ENCODE results near the gene SLCO4A1.

DNA sequence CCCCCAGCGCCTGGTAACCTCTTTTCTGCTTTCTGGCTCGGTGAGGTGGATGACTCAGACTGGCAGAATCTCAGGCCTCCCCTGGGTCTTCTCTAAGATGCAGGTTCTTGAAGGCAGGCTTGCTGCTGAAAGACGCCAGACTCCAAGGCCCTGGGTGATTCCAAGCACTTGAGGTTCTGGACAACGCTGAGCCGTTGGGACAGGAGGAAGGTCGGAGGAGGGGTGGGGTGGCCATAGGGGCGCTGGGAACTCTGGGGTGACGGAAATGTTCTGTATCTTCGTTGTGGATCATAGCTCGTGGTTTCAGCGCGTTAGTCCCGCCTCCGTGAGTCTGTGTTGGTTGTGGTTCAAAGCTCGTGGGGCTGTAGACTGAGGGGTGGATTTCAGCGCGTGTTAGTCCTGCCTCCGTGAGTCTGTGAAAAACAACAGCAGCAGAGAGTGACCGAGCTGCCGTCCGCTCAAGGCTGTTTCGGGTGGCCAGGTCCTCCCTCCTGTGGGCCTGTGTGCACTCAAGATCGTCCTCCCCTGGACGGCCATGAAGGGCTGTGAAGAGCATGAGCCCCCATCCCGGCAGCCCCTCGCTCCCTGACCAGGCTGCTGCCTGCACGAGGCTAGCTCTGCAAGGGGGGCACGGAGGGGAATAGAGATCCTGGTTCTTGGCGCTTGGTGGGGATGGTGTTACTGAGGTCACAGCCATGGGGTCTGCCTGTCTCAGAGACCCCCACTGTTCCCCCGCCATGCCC is 74.1 kb downstream of the SLCO4A1 start:
- TF ChIP-seq EZH2 (IDR thresholded peaks at IDR 0.05; ENCODE audit: insufficient read depth, poor library complexity, severe bottlenecking) (no peak), EZH2phosphoT487 (IDR thresholded peaks at IDR 0.05; ENCODE audit: insufficient read depth, low read depth) (no peak)

All from GM23248 (cell line).